ENCODE results near the gene AP2A2.

Gene AP2A2

DNA sequence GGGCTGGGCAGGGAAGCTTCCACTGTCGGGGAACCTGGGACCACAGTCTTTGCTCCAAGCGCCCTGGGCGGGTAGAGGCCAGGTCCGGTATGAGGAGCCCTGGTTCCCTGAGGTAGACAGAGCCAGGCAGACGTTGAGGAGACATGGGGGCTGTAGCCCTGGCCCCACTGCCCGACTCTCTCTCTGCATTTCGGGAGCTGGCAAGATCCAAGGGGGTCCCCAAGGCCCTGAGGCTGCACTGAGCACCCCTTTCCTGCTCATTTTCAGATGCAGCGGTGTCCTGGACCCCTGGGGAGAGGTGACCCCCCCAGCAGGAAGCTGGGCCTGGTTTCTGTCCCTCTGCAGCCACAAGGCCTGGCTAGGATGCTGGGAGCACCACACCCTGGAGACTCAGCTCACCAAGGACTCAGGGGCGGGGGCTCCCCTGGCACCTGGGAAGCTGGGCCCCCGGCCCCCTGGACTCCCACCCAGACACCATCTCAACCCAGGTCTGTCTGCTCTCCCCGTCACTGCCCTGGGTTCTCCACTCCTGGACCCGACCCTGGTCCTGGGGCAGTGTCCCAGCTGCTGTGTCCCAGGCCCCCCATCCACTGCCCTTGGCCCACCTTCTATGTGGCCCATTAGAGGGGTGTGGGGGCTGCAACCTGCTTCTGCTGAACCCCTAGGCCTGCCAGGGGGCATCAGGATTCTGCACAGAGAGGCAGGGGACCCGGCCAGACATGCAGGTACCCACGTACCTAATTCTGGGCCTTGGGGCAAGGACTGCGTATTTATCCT, 125.9 kb downstream of the AP2A2 start:
- in situ Hi-C loops (cut with HindIII; ENCODE audit: low sequenced_read_pairs), result loop anchor here (5.0 to 25.0 kb wide), 3 partner anchors 54 to 161 kb away; partner anchors contain the start of gene MUC5B

DNA sequence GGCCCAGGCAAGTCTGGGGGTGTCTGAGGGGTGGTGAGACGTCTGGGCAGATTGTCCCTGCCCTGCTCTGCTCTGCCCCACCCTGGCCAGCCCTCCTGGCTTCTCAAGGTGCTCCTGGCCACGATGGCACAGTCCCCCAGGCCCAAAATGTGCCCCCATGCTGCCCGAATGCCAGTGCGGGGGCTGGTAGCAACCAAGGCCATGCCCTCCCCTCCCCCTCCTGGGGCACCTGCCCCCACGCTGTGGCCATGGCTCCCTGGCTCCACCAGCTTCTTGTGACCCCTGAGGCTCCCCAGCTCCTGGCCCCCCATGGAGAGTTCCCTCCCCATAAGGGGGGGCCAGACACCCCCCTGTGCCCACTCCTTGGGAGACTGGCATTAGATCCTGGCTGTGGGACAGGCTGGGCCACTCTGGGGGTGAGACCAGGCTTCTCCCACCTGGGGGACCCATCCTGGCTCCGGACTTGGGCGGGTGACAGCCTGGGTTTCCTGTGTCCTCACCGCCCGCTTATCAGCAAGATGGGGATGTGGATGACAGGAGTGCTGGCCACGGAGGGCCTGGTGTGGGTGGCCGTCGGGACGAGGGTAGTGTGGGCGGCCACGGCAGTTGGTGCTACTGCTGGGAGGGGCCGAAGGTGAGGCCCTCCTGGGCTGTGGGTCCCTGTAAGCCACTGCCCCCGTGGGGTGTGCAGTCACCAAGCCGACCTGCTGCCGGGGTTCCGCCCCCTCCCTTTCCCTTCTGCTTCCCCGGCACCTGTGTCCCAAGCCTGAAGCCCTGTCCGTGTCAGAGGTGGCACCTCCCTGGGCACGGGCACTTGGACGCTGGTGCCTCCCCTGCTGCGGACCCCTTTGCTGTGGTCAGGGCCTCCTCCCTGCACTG, 126.7 kb downstream of the AP2A2 start:
- in situ Hi-C loops (cut with HindIII; ENCODE audit: low sequenced_read_pairs), result loop anchor here (5.0 to 25.0 kb wide), 3 partner anchors 55 to 160 kb away; partner anchors contain the start of gene MUC5B

DNA sequence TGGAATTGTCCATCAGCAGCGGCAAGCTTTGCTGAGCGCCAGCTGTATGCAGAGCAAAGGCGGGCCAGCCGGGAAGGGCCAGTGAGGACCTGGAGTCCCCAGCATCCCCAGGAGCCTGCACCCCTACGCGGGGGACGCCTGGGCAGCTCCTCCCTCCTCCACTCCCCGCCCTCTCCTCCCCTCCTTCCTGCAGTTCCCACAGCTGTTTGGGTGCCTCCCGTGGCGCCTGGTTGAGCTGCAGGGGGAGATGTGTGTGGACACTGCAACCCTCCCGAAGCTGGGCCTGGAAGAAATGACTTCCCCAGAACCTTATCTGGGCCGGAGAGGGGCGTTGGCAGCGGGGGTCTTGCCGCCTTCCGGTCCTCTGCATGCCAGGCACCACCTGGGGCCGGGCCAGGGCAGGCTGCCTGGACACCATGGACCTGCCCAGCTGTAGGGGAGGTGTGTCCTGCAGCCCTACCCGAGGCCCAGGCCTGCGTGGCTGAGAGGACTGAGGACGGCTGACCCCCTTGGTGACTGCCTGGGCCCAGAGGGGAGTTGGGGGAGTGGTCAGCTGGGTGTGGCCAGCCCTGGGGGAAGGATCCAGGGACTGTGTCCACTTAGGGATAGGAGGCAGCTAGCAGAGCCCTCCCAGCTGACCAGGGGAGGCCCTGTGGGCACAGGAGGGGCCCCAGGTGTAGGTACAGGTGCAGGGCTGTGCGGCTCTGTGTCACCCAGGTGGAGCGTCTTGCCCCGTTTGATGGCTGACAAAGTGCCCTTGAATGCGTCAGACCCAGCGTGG, 127.6 kb downstream of the AP2A2 start:
- in situ Hi-C loops (cut with HindIII; ENCODE audit: low sequenced_read_pairs), result loop anchor here (5.0 to 25.0 kb wide), 3 partner anchors 56 to 159 kb away; partner anchors contain the start of gene MUC5B

DNA sequence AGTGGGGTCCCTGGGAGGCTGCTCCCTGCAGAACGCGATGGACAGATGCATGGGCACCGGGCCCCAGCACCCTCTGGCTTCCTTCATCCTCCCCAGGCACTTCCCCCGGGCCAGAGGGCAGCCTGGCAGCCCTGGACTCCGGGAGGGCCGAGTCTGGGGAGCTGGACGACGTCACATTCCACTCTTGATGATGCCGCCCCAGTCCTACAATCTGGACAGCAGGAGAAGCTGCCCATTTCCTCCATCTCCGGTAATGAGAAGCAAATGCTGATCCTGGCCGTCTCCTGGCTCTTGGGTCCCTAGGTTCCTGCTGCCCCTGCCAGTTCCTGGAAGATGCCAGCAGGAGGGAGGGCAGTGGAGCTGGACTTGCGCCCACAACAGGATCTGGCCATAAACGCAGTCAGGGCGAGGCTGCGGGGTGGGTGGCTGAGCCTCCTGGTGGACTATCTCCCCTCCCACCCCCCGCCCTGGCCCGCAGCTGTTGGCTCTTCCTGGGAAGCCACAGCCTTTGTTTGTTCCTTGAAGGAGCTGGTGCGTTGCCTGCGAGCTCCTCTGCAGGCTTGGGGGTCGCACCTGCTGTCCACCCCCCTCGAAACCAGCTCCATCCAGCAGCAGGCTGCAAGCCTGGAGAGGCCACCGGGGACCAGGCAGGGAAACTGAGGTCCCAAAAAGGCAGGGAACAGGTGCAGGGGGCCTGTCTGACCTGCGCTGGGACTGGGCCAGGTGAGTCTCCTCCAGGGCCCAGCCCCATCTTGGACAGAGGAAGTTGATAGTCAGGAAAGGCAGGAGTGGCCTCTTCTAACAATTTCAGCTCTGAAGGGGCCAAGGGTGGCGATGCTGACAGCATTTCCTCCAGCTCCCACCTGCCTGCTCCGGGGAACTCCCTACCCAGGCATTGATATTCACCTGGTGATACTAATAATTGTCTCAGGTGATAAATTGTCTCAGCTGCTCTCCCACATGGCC, 128.8 kb downstream of the AP2A2 start:
- in situ Hi-C loops (cut with HindIII; ENCODE audit: low sequenced_read_pairs), result loop anchor here (5.0 to 25.0 kb wide), 3 partner anchors 57 to 158 kb away; partner anchors contain the start of gene MUC5B

DNA sequence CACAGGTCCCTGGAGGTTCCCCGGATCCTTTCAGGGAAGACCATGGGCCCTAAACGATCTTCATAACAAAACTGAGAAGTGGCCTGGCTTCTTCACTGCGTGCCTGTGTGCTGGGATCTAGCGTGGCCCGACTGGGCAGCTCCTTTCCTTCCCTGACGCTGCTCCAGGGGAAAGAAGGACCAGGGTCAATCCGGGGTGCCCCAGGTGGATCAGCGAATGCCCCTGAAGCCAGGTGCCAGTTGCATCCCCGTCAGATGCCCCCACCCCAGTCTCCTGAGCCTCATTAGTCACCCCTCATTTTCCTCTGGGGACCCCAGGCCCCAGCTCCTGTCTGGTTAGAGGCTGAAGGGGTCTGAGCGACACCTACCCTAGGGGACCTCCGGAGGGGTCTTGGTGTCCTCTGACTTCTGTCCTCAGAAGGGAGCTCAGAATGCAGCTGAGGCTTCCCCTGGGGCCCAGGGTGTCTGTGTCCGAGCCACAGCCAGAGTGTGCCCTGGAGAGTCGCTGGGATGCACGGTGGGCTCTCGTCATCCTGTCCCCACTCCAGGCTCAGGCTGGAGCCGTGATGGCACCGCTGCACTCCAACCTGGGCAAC, 129.5 kb downstream of the AP2A2 start:
- in situ Hi-C loops (cut with HindIII; ENCODE audit: low sequenced_read_pairs), result loop anchor here (25.0 kb wide), 1 partner anchor 157 kb away; the partner anchor contains the start of gene MUC5B

DNA sequence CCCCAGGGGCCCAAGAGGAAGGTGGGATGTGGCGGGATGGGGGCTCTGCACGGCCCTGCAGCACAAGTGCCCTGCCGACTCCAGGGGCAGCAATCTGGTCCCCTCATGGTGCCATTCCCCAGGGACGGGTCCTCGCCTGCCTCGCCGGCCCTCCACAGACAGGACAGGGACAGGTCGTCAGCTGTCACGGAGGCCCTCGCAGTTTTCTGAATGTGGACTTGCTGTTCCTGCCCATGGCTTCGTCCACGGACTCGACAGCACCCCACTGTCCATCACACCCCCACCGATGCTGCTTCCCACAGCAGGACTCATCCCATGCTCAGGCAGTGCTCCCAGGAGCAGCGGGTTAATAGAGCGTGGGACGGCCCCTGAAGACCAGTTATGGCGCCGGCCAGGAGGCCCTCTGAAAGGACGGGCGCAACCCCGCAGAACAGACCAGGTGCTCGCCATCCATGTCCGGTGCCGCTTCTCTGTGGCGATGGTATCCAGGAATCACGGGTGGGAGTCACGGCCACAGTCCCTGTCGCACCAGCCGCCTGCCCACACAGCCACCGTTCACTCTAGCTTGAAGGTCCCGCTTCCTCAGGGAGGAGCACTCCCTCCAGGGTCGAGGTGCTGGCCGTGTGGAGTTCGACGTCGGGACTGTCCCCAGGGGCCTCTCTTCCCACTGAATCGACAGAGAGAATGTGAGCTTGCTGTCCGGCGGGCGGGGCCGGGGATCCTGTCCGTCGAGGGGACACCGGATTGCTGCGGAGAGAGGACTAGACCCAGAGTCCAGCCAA, 130.5 kb downstream of the AP2A2 start:
- in situ Hi-C loops (cut with HindIII; ENCODE audit: low sequenced_read_pairs), result loop anchor here (25.0 kb wide), 1 partner anchor 156 kb away; the partner anchor contains the start of gene MUC5B

DNA sequence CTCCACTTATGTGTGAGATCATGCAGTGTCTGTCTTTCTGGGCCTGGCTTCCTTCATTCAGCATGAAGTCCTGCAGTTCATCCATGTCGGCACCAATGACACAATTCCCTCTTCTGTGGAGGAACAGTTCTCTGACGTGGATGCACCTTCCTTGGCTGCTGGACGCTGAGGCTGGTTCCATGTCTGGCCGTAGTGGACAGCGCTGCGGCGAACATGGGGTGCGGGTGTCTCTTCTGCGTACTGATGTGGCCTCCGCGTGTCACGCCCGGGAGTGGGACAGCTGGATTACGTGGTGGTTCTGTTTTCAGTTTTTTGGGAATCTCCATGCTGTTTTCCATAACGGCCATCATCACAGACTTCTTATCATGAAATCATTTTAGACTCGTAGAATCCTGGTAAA, 132.1 kb downstream of the AP2A2 start:
- in situ Hi-C loops (cut with HindIII; ENCODE audit: low sequenced_read_pairs), result loop anchor here (25.0 kb wide), 1 partner anchor 154 kb away; the partner anchor contains the start of gene MUC5B

DNA sequence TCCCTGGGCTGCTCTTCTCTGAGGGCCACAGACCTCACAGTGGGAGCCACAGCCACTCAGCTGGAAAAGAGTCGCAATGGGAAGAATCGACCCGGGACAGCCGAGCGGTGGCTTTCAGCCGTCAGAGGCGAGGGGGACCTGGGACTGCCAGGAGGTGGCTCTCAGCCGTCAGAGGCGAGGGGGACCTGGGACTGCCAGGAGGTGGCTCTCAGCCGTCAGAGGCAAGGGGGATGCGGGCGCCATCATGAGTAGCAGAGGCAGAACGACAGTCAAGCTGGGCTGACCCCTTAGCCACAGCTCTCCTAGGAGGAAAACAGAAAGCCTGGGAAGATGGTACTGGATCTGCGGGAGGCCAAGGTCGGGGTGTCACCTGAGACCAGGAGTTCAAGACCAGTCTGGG, 134.1 kb downstream of the AP2A2 start:
- in situ Hi-C loops (cut with HindIII; ENCODE audit: low sequenced_read_pairs), result loop anchor here (25.0 kb wide), 1 partner anchor 153 kb away; the partner anchor contains the start of gene MUC5B

DNA sequence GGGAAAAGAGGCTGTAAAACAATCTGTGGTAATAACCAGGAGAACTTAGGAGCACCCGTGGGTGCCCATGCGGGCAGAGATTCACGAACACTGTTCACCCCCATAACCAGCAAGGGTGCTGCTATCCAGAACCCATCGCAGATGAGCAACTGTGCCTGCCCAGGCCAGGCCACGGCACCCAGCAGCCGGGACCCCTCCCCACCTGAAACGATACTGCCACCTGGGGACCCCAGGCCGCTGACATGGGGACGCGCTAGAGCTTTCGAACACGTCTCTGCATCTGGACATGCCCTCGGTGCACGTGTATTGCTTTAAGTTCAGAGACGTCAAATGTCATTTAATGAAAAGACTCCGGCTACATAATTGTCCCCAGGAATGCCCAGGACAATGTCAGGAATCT, 134.7 kb downstream of the AP2A2 start:
- in situ Hi-C loops (cut with HindIII; ENCODE audit: low sequenced_read_pairs), result loop anchor here (25.0 kb wide), 1 partner anchor 152 kb away; the partner anchor contains the start of gene MUC5B

DNA sequence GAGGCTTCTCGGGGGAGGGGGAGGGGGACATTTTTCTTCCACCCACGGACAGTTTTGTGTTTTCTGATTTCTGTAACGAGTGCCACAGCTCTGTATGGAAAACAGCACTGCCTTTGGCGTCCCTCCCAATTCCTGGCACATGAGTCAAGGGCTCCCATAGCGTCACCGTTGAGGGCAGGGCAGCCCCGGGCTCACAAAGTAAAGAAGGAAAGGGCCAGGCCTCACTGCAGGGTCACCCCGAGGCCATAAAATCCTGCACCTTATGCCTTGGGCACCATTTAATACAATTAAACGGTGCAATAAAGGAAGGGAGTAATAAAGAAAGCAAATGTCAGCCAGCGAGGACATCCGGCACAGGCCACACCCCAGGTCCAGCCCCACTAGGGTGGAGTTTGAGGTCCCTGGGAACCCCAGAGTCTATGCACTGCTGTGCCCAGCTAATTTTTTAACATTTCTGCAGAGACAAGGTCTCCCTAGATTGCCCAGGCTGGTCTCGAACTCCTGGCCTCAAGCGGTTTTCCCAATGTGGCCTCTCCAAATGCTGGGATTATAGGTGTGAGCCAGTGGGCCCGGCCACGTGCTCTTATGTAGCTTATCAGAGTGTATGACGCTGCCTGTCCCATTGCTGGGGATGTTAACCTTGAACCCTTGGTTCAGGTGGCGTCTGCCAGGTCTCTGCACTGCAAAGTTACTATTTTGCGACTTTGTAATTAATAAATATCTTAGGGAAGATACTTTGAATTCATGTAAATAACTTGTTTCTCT, 135.4 kb downstream of the AP2A2 start:
- in situ Hi-C loops (cut with HindIII; ENCODE audit: low sequenced_read_pairs), result loop anchor here (25.0 kb wide), 1 partner anchor 151 kb away; the partner anchor contains the start of gene MUC5B
